ENCODE results near the gene ADGRG2.

DNA sequence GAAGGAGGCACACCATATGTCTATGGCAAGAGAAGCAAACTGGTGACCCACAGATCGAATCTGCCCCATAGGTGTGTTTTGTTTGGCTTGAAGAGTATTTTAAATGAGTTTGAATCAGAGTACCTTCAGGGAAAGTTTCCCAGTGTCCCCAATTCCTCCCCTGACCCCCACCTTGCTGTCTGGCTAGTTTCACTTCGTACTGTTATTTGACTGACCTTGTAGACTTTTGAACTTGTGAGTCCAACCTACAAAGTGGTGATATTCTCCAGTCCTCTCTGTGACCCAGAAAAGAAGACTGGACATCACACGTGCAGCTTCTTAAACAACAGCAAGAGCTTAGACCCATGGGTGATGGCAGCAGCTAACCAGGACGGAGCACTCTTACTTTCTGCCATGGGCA lies 177.8 kb downstream of the ADGRG2 start:
- TF ChIP-seq POLR2A (IDR thresholded peaks at IDR 0.05), result no peak
- TF ChIP-seq, protein P1, sequence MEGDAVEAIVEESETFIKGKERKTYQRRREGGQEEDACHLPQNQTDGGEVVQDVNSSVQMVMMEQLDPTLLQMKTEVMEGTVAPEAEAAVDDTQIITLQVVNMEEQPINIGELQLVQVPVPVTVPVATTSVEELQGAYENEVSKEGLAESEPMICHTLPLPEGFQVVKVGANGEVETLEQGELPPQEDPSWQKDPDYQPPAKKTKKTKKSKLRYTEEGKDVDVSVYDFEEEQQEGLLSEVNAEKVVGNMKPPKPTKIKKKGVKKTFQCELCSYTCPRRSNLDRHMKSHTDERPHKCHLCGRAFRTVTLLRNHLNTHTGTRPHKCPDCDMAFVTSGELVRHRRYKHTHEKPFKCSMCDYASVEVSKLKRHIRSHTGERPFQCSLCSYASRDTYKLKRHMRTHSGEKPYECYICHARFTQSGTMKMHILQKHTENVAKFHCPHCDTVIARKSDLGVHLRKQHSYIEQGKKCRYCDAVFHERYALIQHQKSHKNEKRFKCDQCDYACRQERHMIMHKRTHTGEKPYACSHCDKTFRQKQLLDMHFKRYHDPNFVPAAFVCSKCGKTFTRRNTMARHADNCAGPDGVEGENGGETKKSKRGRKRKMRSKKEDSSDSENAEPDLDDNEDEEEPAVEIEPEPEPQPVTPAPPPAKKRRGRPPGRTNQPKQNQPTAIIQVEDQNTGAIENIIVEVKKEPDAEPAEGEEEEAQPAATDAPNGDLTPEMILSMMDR (IDR thresholded peaks at IDR 0.05), result no peak

All from Peyer's patch (tissue), 4 donors.